HG03095 (cell line): Measurements from ENCODE around the gene LGR6.
"Not testable (repeated sequence)": the region's sequence is repeated elsewhere in the genome, so short reads cannot be mapped to it uniquely, and the experiment has no call there.

Source experiments
- ATAC-seq: cut with Tn5 transposase; IDR thresholded peaks from one replicate; pipeline ENCODE4 v1.9.1; 2021; ENCODE audit warnings: moderate library complexity; ENCODE audit not compliant: unreplicated experiment

LGR6 gene

GRCh38 chr1:202261209-202261958 lies 67.8 kb downstream of the LGR6 start:
- ATAC-seq = not testable (repeated sequence)

- ATAC-seq = no peak
These were observed 70.0 kb downstream of the LGR6 start for GRCh38 chr1:202263628-202264027.

- no peak for ATAC-seq
These were observed 70.7 kb downstream of the LGR6 start for GRCh38 chr1:202264300-202264699.

- ATAC-seq = no peak
These were observed 71.1 kb downstream of the LGR6 start for GRCh38 chr1:202264726-202265125.

- no peak for ATAC-seq
These were observed 72.6 kb downstream of the LGR6 start for GRCh38 chr1:202266061-202266765.

GRCh38 chr1:202268032-202268431 lies 74.4 kb downstream of the LGR6 start:
- ATAC-seq = no peak

GRCh38 chr1:202268817-202269216 lies 75.2 kb downstream of the LGR6 start:
- ATAC-seq = no peak

GRCh38 chr1:202270871-202271326 lies 77.3 kb downstream of the LGR6 start:
- no peak for ATAC-seq

GRCh38 chr1:202272103-202272845 lies 78.7 kb downstream of the LGR6 start:
- no peak for ATAC-seq

GRCh38 chr1:202274611-202275010 lies 81.0 kb downstream of the LGR6 start:
- no peak for ATAC-seq

- no peak for ATAC-seq
These were observed 81.6 kb downstream of the LGR6 start for GRCh38 chr1:202275061-202275770.

- no peak for ATAC-seq
These were observed 82.6 kb downstream of the LGR6 start for GRCh38 chr1:202276081-202276715.

GRCh38 chr1:202276920-202277319 lies 83.3 kb downstream of the LGR6 start:
- no peak for ATAC-seq

GRCh38 chr1:202278751-202279150 lies 85.2 kb downstream of the LGR6 start:
- ATAC-seq = no peak

- ATAC-seq = no peak
These were observed 86.2 kb downstream of the LGR6 start for GRCh38 chr1:202279806-202280205.

GRCh38 chr1:202280595-202280994 lies 87.0 kb downstream of the LGR6 start:
- ATAC-seq = no peak

- no peak for ATAC-seq
These were observed 87.9 kb downstream of the LGR6 start for GRCh38 chr1:202281316-202282024.

GRCh38 chr1:202282025-202282371 lies 88.4 kb downstream of the LGR6 start:
- no peak for ATAC-seq

GRCh38 chr1:202282596-202283283 lies 89.1 kb downstream of the LGR6 start:
- ATAC-seq = no peak
